C4-2B (cell line): Measurements from ENCODE around the gene VSTM2L.

ENCODE experiments used
- CTCF ChIP-seq: fragments of 450-650 bp; conservative IDR thresholded peaks from 2 replicates; pipeline ENCODE4 v1.5.1; 2017; ENCODE audit warnings: mild to moderate bottlenecking
- ZFX ChIP-seq: fragments of 450-650 bp; IDR thresholded peaks from 2 replicates; pipeline ENCODE4 v1.6.1; 2017

GRCh38 chr20:37911838-37912281 lies 8.9 kb downstream of the VSTM2L start:
- no peak for TF ChIP-seq CTCF
- no peak for TF ChIP-seq ZFX
